WTC11 (cell line): Measurements from ENCODE around the gene COL26A1. TPM values are rescaled to one million over a fixed set of nuclear protein-coding genes. Genes with fewer than 3 reads are reported as not detected.
A peak's percentile ranks its signal among the peaks of the same experiment; 100 is the strongest.
"Not testable (repeated sequence)": the region's sequence is repeated elsewhere in the genome, so short reads cannot be mapped to it uniquely, and the experiment has no call there.

ENCODE experiments used
- ATAC-seq: fragments of 200-7000 bp; cut with Tn5 transposase; 2 replicates; pipeline ENCODE4 v1.10.0; 2021; ENCODE audit warnings: mild to moderate bottlenecking, moderate library complexity
- CTCF ChIA-PET: fragments of 300-600 bp; sonication (Branson Sonifier 250); formaldehyde crosslinking; loops from one replicate; lab custom pipeline; 2021; ENCODE audit warnings: antibody characterized with exemption; lab: Charles Lee
- POLR2A ChIA-PET: fragments of 350-600 bp; sonication (Branson Sonifier 250); formaldehyde crosslinking; loops from one replicate; lab custom pipeline; 2021; ENCODE audit warnings: antibody characterized with exemption; lab: Charles Lee
- DNase-seq: peaks from one replicate; pipeline ENCODE4 v3.0.0; 2021; ENCODE audit warnings: low spot score
- H3K27ac Mint-ChIP-seq: 2 replicates; pipeline ENCODE4 v1.8.0; 2021; ENCODE audit warnings: mixed read lengths
- H3K27me3 Mint-ChIP-seq: 2 replicates; pipeline ENCODE4 v1.8.0; 2021; ENCODE audit warnings: low read depth, mild to moderate bottlenecking, moderate library complexity, mixed read lengths
- H3K36me3 Mint-ChIP-seq: 2 replicates; pipeline ENCODE4 v1.8.0; 2021; ENCODE audit warnings: mixed read lengths
- H3K4me1 Mint-ChIP-seq: 2 replicates; pipeline ENCODE4 v1.8.0; 2022; ENCODE audit warnings: mixed read lengths
- H3K4me3 Mint-ChIP-seq: 2 replicates; pipeline ENCODE4 v1.8.0; 2021; ENCODE audit warnings: mild to moderate bottlenecking, moderate library complexity, mixed read lengths
- H3K9me3 Mint-ChIP-seq: 2 replicates; pipeline ENCODE4 v1.8.0; 2021; ENCODE audit warnings: mixed read lengths
- EMX1 ChIP-seq: fragments of 250-450 bp; sonication (Bioruptor Pico); IDR thresholded peaks from 2 replicates; pipeline ENCODE4 v1.8.0; 2021; ENCODE audit warnings: mild to moderate bottlenecking
- HMGXB4 ChIP-seq: sonication (generic); formaldehyde crosslinking; IDR thresholded peaks from 2 replicates; pipeline ENCODE4 v1.8.1; 2023; ENCODE audit warnings: mild to moderate bottlenecking, moderate library complexity, missing genetic modification reagents
- IRF2 ChIP-seq: sonication (generic); formaldehyde crosslinking; IDR thresholded peaks from 2 replicates; pipeline ENCODE4 v1.8.0; 2022; ENCODE audit warnings: low read depth, missing genetic modification reagents, borderline replicate concordance
- NFYB ChIP-seq: sonication (generic); formaldehyde crosslinking; conservative IDR thresholded peaks from 2 replicates; pipeline ENCODE4 v1.8.0; 2022; ENCODE audit warnings: low read depth, missing genetic modification reagents
- NR1H2 ChIP-seq: sonication (generic); formaldehyde crosslinking; IDR thresholded peaks from 2 replicates; pipeline ENCODE4 v1.9.0; 2021; ENCODE audit warnings: mild to moderate bottlenecking, moderate library complexity, missing genetic modification reagents
- NR3C1 ChIP-seq: sonication (generic); formaldehyde crosslinking; conservative IDR thresholded peaks from 2 replicates; pipeline ENCODE4 v1.8.1; 2023; ENCODE audit warnings: low read depth, mild to moderate bottlenecking, missing genetic modification reagents
- RORB ChIP-seq: fragments of 250-450 bp; sonication (Bioruptor Pico); IDR thresholded peaks from 2 replicates; pipeline ENCODE4 v1.9.0; 2021; ENCODE audit warnings: mild to moderate bottlenecking
- SOX15 ChIP-seq: fragments of 250-450 bp; sonication (Bioruptor Pico); IDR thresholded peaks from 2 replicates; pipeline ENCODE4 v1.9.0; 2021; ENCODE audit warnings: mild to moderate bottlenecking
- SP1 ChIP-seq: sonication (generic); formaldehyde crosslinking; conservative IDR thresholded peaks from 2 replicates; pipeline ENCODE4 v1.8.1; 2022; ENCODE audit warnings: missing genetic modification reagents
- TEAD1 ChIP-seq: sonication (generic); formaldehyde crosslinking; IDR thresholded peaks from 2 replicates; pipeline ENCODE4 v1.8.0; 2022; ENCODE audit warnings: mild to moderate bottlenecking, missing genetic modification reagents
- TEAD4 ChIP-seq: sonication (generic); formaldehyde crosslinking; IDR thresholded peaks from 2 replicates; pipeline ENCODE4 v1.8.0; 2022; ENCODE audit warnings: mild to moderate bottlenecking, missing genetic modification reagents
- ZNF317 ChIP-seq: sonication (generic); formaldehyde crosslinking; IDR thresholded peaks from 2 replicates; pipeline ENCODE4 v1.8.1; 2023; ENCODE audit warnings: low read depth, mild to moderate bottlenecking, moderate library complexity, missing genetic modification reagents, borderline replicate concordance
- total RNA-seq: library from RNA; stranded (reverse); gene quantifications from 3 replicates; pipeline ENCODE4 v1.2.3, GENCODE V29; 2021
- TF ChIP-seq, protein P1 (sequence below): fragments of 200-600 bp; IDR thresholded peaks from 2 replicates; pipeline ENCODE4 v1.8.0; 2022; ENCODE audit warnings: antibody characterized with exemption
- TF ChIP-seq, protein P2 (sequence below): sonication (generic); formaldehyde crosslinking; IDR thresholded peaks from 2 replicates; pipeline ENCODE4 v1.8.1; 2023; ENCODE audit warnings: mild to moderate bottlenecking, missing genetic modification reagents, moderate library complexity
- TF ChIP-seq, protein P3 (sequence below): sonication (generic); formaldehyde crosslinking; IDR thresholded peaks from 2 replicates; pipeline ENCODE4 v1.8.0; 2022; ENCODE audit warnings: mild to moderate bottlenecking, missing genetic modification reagents

COL26A1 gene
- total RNA-seq, 1 experiment from 2014 or later = 64.4 TPM

- Mint-ChIP-seq H3K27ac (no peak overlapping the region), H3K36me3 (peaks cover 11% of the 10 kb centered on the region), H3K4me3 (no peak overlapping the region), H3K4me1 (no peaks in the 10 kb centered on the region), H3K27me3 (peaks cover 2% of the 10 kb centered on the region; the same call in 1 of the 2 replicates), H3K9me3 (peaks cover 11% of the 10 kb centered on the region)
- DNase-seq (no peak), ATAC-seq (no peak)
- POLR2A ChIA-PET = no interaction called here
- CTCF ChIA-PET = interaction anchor here (2.4 kb wide), 1 partner anchor 15 kb away, joined by 6 read pairs; the partner anchor contains the start of gene COL26A1
- no peak for TF ChIP-seq HMGXB4
- TF ChIP-seq NR3C1 (CRISPR knock-in tag) = no peak
- no peak for TF ChIP-seq RORB
- TF ChIP-seq, protein P1, sequence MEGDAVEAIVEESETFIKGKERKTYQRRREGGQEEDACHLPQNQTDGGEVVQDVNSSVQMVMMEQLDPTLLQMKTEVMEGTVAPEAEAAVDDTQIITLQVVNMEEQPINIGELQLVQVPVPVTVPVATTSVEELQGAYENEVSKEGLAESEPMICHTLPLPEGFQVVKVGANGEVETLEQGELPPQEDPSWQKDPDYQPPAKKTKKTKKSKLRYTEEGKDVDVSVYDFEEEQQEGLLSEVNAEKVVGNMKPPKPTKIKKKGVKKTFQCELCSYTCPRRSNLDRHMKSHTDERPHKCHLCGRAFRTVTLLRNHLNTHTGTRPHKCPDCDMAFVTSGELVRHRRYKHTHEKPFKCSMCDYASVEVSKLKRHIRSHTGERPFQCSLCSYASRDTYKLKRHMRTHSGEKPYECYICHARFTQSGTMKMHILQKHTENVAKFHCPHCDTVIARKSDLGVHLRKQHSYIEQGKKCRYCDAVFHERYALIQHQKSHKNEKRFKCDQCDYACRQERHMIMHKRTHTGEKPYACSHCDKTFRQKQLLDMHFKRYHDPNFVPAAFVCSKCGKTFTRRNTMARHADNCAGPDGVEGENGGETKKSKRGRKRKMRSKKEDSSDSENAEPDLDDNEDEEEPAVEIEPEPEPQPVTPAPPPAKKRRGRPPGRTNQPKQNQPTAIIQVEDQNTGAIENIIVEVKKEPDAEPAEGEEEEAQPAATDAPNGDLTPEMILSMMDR = no peak
- no peak for TF ChIP-seq NR1H2 (CRISPR knock-in tag)
- TF ChIP-seq ZNF317 = no peak
These were observed 15.2 kb upstream of the COL26A1 start for GRCh38 chr7:101347477-101347876.

- not testable (repeated sequence) for ATAC-seq, H3K27me3 Mint-ChIP-seq, H3K4me1 Mint-ChIP-seq, DNase-seq, H3K27ac Mint-ChIP-seq, H3K4me3 Mint-ChIP-seq
- peaks cover 11% of the 10 kb centered on the region for H3K9me3 Mint-ChIP-seq
- CTCF ChIA-PET = interaction anchor here (1.1 to 2.4 kb wide), 2 partner anchors 14 to 89 kb away, joined by 3 to 6 read pairs; partner anchors contain the start of gene COL26A1
- POLR2A ChIA-PET = interaction anchor here (0.6 kb wide), 1 partner anchor 88 kb away, joined by 8 read pairs; no protein-coding TSS in a partner anchor
- peaks cover 11% of the 10 kb centered on the region for H3K36me3 Mint-ChIP-seq
These were observed 14.1 kb upstream of the COL26A1 start for GRCh38 chr7:101348456-101349067.

- H3K4me1 Mint-ChIP-seq, ATAC-seq, DNase-seq, H3K4me3 Mint-ChIP-seq, H3K27me3 Mint-ChIP-seq, H3K27ac Mint-ChIP-seq: not testable (repeated sequence)
- CTCF ChIA-PET = interaction anchor here (0.7 to 2.4 kb wide), 3 partner anchors 13 to 88 kb away, joined by 3 to 6 read pairs (median 3); partner anchors contain the start of gene COL26A1
- Mint-ChIP-seq H3K9me3 (peaks cover 11% of the 10 kb centered on the region), H3K36me3 (peaks cover 11% of the 10 kb centered on the region)
- peak; percentile 75 for TF ChIP-seq NFYB (CRISPR knock-in tag)
- POLR2A ChIA-PET = interaction anchor here (0.6 kb wide), 1 partner anchor 88 kb away, joined by 8 read pairs; no protein-coding TSS in a partner anchor
These were observed 13.4 kb upstream of the COL26A1 start for GRCh38 chr7:101349300-101349699.

GRCh38 chr7:101352920-101353308 lies 9.8 kb upstream of the COL26A1 start:
- ChIA-PET CTCF (no interaction called here), POLR2A (no interaction called here)
- TF ChIP-seq IRF2 = no peak
- no peak for TF ChIP-seq TEAD1 (CRISPR knock-in tag)
- TF ChIP-seq RORB = no peak
- TF ChIP-seq SP1 = no peak
- TF ChIP-seq, protein P2, sequence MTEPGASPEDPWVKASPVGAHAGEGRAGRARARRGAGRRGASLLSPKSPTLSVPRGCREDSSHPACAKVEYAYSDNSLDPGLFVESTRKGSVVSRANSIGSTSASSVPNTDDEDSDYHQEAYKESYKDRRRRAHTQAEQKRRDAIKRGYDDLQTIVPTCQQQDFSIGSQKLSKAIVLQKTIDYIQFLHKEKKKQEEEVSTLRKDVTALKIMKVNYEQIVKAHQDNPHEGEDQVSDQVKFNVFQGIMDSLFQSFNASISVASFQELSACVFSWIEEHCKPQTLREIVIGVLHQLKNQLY = no peak
- TF ChIP-seq TEAD4 (CRISPR knock-in tag) = no peak
- TF ChIP-seq, protein P3, sequence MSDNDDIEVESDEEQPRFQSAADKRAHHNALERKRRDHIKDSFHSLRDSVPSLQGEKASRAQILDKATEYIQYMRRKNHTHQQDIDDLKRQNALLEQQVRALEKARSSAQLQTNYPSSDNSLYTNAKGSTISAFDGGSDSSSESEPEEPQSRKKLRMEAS (CRISPR knock-in tag) = no peak
- no peak for TF ChIP-seq SOX15
- TF ChIP-seq EMX1 (CRISPR knock-in tag) = no peak
- Mint-ChIP-seq H3K36me3 (peaks cover 15% of the 10 kb centered on the region), H3K27me3 (peaks cover 2% of the 10 kb centered on the region; the same call in 1 of the 2 replicates), H3K4me1 (no peaks in the 10 kb centered on the region), H3K9me3 (peaks cover 11% of the 10 kb centered on the region), H3K4me3 (no peak overlapping the region), H3K27ac (no peak overlapping the region)
- ATAC-seq = no peak
- no peak for DNase-seq
